GM21717 (cell line): ENCODE data around the gene MACROD1.

Experiments used
- ATAC-seq: cut with Tn5 transposase; IDR thresholded peaks from one replicate; pipeline ENCODE4 v1.9.1; 2021; ENCODE audit warnings: mild to moderate bottlenecking, moderate library complexity; ENCODE audit not compliant: unreplicated experiment

Gene MACROD1

GRCh38 chr11:64165842-64166635 lies at the start of gene MACROD1:
Gene MACROD1 (minus strand): TSS chr11:64166113. CDS start chr11:64165994, 119 bp downstream.
- ATAC-seq: no peak

- ATAC-seq: no peak
Measured at GRCh38 chr11:64211181-64211872, 45.4 kb upstream of the MACROD1 start.

GRCh38 chr11:64210301-64211020 lies 44.5 kb upstream of the MACROD1 start:
- ATAC-seq: no peak

- ATAC-seq: no peak
Measured at GRCh38 chr11:64209563-64209843, 43.6 kb upstream of the MACROD1 start.

- no peak for ATAC-seq
Measured at GRCh38 chr11:64208796-64209562, 43.1 kb upstream of the MACROD1 start.

- no peak for ATAC-seq
Measured at GRCh38 chr11:64208086-64208795, 42.3 kb upstream of the MACROD1 start.

GRCh38 chr11:64207256-64208085 lies 41.6 kb upstream of the MACROD1 start:
- ATAC-seq: peak; percentile 42

GRCh38 chr11:64206457-64207255 lies 40.7 kb upstream of the MACROD1 start, which contains the start of gene FERMT3:
Gene FERMT3 (plus strand): TSS chr11:64206721. CDS start chr11:64207365, 644 bp downstream.
- no peak for ATAC-seq

- no peak for ATAC-seq
Measured at GRCh38 chr11:64204464-64204989, 38.6 kb upstream of the MACROD1 start.

GRCh38 chr11:64204080-64204440 lies 38.1 kb upstream of the MACROD1 start:
- no peak for ATAC-seq

- ATAC-seq: no peak
Measured at GRCh38 chr11:64203421-64204079, 37.6 kb upstream of the MACROD1 start.

- no peak for ATAC-seq
Measured at GRCh38 chr11:64202992-64203391, 37.1 kb upstream of the MACROD1 start.

- ATAC-seq: no peak
Measured at GRCh38 chr11:64201543-64201942, 35.6 kb upstream of the MACROD1 start.

GRCh38 chr11:64198511-64198910 lies 32.6 kb upstream of the MACROD1 start:
- no peak for ATAC-seq

- no peak for ATAC-seq
Measured at GRCh38 chr11:64196626-64197025, 30.7 kb upstream of the MACROD1 start.

GRCh38 chr11:64192434-64192833 lies 26.5 kb upstream of the MACROD1 start:
- ATAC-seq: no peak

GRCh38 chr11:64186492-64187165 lies 20.7 kb upstream of the MACROD1 start:
- no peak for ATAC-seq
